Stimulated activated CD8-positive, alpha-beta memory T cell treated with anti-CD3 and anti-CD28 coated beads, Interleukin-7, amount 100 ng/mL, for 48 hours (primary cell): ENCODE measurements around the gene CDC45.

ENCODE experiments used
- DNase-seq, 2 donors: peaks; one replicate each; pipeline ENCODE4 v3.0.0-alpha.2; 2020; ENCODE audit warnings: low read depth in 1 of 2; ENCODE audit errors: extremely low read depth in 1 of 2

The CDC45 gene

DNA sequence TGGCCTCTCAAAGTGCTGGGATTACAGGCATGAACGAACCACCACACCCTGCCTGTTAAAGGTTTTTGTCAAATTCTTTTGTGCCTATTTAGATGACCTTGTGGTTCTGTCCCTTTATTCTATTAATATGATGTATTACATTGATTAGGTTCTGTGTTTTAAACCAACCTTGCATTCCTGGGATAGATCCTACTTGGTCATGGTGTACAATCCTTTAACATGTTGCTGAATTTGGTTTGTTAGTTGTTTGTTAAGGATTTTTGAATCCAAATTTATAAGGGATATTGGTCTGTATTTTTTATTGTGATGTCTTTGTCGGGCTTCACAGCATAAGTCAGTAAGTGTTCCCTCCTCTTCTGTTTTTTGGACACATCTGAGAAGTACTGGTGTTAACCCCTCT lies 73.5 kb downstream of the CDC45 start:
- no peak for DNase-seq

DNA sequence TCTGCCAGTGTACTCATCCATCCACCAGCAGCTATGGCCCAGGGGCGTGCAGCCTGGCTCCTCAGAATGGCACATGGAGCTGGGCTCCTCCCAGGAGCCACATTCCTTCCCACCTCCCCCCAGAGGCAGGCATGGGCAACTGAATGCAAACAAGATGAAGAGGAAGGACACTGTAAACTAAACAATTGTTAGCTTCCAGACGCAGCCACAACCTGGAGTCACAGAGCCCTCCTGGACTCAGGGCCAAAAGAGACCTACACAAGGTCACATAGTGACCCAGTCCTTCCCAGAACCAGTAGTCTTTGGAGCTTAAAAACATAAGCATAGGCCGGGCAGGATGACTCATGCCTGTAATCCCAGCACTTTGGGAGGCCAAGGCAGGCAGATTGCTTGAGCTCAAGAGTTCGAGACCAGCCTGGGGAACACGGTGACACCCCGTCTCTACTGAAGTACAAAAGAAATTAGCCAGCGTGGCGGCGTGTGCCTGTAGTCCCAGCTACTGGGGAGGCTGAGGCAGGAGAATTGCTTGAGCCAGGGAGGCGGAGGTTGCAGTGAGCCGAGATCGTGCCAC lies 75.2 kb downstream of the CDC45 start:
- DNase-seq, result no peak

DNA sequence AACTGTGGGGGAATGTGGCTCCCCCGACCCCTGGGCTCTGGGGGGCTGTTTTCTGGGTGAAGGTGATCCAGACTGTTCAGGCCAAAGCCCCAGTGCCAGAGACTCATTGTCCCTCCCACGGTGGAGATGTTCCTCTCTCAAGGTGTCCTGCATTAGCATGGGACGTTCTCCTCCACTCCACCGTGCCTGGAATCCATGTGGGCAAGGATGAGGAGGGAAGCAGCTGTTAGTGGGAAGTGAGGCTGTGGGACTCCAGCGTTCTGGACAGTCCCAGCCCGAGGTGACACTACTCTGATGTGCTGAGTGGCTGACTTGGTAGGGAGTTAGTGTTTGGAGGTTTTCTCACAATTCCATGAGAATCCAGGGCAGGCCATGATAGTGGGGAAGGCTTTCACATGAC lies 75.9 kb downstream of the CDC45 start:
- DNase-seq, result no peak

DNA sequence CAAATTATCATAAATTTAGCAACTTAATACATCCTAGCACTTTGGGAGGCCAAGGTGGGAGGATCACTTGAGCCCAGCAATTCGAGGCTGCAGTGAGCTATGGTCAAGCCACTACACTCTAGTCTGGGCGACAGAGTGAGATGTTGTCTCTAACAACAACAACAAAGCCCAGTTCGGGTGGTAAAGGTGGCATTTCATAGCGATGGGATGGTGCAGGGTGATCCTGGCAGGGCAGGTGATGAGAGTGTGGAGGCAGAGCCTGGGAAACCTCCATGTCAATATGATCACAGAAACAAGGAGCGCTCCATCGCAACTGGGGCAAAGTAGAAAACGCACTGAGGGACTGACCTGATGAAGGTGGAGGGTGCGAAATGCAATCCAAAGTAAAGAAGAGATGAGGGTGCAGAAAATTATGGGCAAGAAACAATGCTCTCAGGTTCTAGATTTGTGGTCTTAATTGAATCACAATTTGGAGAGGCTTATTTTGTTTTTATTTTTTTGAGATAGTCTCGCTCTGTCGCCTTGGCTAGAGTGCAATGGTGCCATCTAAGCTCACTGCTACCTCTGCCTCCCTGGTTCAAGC lies 77.3 kb downstream of the CDC45 start:
- DNase-seq, result no peak

DNA sequence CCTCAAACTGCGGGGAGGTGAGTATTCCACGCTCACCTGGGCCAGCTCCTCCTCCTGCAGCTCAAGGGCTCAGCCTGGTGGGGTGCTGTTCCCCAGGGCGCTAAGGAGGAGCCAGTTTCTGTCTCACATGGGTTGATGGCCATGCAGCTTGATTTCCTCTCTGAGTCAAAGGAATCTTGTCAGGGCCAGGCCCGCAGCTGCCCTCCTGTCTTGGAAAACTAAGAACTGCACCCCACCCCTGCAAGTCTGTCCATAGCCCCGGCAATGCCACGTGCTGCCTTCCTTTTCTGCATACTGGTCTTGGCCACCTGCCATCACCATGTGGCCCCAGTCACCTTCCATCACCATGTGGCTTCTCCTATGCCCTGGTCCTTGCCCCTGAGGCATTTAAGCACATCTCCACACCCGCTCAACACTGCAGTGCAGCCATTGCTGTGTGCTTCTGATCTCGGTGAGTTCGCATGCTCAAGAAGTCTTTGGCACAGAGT lies 79.6 kb downstream of the CDC45 start:
- DNase-seq, result no peak

DNA sequence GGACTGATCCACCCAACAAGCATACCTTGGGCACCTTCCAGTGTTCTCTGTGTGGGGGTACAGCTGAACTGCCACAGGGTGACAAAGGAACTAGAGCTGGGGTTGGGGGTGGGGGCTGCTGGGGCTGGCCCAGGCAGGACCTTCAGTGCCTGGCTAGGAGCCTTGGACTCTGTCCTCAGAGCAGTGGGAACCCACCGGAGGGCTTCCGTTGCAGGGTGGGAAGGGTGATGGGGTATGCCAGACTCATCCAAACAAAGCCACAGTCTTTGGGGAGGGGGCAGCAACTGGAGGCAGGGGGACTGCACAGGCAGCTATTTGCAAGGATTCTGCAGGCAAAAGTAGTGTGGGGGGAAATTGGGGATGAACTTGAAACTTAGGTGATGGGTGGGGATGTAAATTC lies 80.2 kb downstream of the CDC45 start:
- no peak for DNase-seq

DNA sequence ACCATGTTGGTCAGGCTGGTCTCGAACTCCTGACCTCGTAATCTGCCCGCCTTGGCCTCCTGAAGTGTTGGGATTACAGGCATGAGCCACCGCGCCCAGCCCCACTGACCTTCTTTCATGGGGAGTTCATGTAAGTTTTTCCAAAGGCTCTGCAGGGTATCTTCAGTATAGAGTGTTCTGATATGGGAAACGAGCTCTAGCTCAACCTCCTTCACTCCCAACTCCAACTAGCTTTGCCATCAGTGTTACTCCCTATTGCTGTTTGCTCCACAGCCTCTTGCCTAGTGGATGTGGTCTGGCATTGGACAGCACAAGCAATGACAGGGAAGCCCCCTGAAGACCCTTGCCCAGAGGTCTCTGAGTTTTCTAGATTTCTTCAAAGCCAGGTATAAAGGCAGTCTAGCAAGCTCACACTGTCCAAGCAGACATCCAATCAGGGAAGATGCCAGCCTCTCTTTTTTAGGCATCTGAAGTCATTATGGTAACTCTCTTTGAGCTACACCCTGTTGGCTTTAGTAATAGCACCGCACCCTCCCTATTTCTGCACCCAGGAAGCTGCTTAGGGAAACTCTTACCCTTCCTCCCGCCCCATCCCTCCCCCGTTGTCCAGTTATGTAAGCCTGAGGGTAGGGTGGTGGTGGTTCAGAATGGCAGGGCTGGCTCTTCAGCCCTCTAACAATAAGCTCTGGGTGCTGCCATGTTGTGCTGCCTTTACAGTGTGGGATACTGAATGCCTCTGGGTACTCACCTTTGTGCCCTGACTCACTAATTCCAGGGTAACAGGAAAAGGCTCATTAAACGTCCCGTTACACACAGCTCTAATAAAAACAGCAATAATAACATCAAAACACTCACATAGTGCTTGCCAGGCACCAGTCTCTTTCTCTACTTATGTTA lies 85.9 kb downstream of the CDC45 start:
- DNase-seq, result no peak

DNA sequence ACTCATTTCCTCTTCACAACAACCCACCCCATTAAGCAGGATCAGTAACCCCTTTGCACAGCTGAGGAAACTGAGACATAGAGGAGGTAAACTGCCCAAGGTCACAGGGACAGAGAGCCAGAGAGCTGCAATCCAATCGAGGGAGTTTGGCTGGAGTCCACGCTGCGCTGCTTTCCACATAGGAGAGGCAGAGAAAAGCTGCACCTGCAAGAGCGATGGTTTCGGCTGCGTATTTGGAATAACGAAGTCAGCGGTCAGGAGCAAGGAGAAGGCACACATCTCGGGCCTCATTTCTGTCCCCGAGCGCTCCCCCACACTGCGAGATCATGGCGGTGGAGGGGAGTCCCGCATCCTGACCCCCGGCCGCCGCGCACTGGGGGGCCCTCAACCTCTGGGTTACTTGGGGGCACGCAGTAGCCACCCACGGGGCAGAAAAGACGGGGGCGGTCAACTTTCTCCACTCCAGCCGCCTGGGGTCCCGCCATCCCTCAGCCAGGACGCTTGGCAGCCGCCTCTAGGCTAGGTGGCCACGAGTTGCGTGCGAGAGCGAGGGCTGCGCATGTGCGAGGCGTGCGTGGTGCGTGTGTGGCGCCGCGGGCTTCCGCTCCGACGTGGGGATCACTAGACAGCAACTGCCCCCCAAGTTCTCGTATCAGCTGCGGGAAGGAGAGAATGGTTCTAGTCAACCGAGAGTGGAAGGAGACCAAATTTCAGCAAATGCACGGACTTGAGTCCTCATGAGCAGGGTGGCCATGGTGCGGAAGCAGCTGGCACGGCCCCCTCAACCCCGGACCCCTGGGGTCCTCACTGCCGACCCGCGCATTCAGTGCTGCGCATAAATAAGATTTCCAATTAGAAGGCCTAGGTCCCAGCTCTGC lies 86.8 kb downstream of the CDC45 start:
- DNase-seq, result no peak

DNA sequence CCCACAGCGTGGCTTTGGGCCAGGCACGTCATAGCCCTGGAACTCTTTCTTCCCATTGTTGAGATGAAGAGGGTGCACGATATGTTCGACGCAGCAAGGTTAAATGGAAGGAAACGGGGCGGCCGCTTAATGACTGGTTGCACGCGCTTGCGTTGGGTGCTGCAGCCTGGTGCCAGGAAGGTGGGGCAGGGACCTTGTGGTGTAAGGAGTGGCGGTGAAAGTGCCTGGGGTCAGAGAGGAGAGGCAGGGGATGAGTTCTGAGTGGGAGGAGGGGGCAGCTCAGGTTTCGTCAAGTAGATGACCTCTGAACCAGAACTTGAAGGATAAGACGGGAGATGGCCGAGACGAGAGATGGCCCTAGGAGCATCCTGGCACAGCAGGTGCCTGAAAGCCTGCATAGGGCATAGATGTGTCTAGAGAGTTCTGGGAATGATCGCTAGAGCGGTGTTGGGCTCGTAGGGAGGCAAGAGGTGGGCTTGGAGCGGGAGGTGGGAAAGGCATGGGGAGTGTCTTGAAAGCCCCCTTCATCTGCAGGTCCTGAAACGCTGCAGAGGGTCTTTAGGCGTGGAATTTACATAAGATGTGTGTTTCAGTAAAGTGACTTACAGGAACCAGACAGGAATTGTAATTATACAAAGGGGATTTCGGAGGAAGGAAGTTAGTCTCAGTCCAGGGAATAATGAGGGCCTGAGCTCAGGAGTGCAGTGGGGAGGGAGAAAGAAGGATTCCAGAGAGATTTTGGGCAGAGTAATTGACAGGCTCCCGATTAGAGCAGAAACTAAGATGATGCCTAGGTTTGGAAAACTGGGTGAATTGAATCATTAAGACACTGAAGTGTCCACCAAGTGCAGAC lies 87.7 kb downstream of the CDC45 start:
- no peak for DNase-seq

DNA sequence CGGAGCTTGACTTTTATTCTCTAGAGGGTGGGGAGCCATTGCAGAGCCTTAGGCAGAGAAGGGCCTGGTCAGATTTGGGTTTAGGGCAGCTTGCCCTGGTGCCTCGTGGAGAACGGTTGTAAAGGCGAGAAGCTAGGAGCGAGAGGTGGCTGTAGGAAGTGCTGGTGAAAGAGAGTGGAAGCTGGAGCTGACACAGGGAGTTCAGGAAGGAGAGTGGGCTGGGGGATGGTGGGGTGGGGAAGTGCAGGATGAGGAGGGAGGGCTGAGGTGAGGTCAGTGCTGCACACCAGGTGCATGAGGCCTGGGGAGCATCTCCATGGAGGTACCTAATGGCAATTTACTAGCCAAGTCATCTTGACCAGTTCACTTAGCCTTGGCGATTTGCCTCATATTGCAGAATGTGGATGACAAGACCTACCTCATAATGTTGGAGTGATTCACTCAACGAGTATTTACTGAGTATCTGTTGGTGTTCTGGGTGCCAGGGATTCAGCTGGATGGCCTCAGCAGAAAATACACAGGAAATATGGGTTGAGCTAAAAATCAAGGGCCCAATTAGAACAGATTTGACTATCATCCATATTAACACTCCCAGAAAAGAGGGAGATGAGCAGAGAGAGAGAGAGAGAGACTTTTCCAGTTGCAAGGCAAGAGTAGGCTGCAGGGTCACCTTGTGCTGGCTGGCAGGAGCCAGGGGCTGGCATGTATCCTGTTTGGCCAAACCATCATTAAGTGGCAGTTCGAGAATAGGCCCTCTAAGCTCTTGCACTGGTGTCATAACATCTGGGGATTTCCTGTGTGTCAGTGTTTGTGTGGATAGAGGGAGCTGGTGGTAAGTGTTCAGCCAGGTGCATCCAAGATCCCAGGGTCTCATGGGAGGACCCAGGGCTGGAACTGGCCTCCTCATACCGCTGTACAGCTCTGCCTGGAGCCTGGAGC lies 88.9 kb downstream of the CDC45 start:
- no peak for DNase-seq

DNA sequence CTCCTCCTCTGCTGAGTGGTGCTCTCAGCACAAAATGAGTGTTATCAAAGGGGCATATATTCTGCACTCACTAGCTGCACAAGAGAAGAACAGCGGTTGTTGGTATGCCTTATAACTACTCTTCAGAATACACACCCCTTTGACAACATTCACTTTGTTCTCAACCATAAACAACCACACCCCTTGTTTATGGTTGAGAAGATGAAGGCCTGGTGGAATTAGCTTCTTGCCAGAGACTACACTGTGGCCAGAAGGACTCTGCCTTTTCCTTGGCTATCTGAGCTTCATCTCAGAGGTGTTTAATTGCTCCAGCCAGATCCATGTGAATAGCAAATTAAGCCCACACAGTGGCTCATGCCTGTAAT lies 89.5 kb downstream of the CDC45 start:
- no peak for DNase-seq

DNA sequence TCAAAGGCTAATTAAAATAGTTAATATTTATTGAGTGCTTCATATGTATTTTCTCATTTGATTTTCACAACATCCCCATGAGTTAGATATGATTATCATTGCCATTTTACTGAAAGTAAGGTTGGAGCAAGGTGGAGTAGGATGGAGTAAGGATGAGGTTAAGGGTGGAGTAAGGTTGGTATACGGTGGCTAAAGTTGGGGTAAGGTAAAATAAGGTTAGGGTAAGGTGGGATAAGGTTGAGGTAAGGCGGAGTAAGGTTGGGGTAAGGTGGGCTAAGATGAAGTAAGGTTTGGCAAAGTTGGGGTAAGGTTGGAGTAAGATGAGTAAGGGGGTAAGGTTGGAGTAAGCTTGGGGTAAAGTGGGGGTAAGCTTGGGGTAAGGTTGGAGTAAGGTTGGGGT lies 90.3 kb downstream of the CDC45 start:
- DNase-seq, result no peak
